Common myeloid progenitor, CD34-positive (primary cell): Measurements from ENCODE around the gene EGLN1.
"Not testable (repeated sequence)": the region's sequence is repeated elsewhere in the genome, so short reads cannot be mapped to it uniquely, and the experiment has no call there.

Experiments used
- CTCF ChIA-PET: fragments of 350-600 bp; sonication (Branson Sonifier 250); formaldehyde crosslinking; loops from one replicate; lab custom pipeline; 2021; ENCODE audit warnings: antibody characterized with exemption; lab: Charles Lee
- POLR2A ChIA-PET: fragments of 350-600 bp; sonication (Branson Sonifier 250); formaldehyde crosslinking; loops from one replicate; lab custom pipeline; 2021; ENCODE audit warnings: antibody characterized with exemption; lab: Charles Lee
- DNase-seq, 3 donors: peaks; one replicate each; pipeline versions ENCODE4 v3.0.0 to v3.0.0-alpha.2; 2013
- H3K27ac ChIP-seq, 2 experiments: 1 replicate in 1 of 2; 2 replicates in 1 of 2; pipeline ENCODE4 v1.7.0; 2013; ENCODE audit warnings: inconsistent platforms in 2 of 2, low read length in 2 of 2, mild to moderate bottlenecking in 2 of 2, low read depth in 1 of 2, moderate library complexity in 1 of 2; ENCODE audit not compliant: severe bottlenecking in 2 of 2, insufficient read depth in 1 of 2, poor library complexity in 1 of 2
- H3K27me3 ChIP-seq, 5 experiments: replicated peaks in 2 of 5; 1 replicate in 3 of 5; 2 replicates in 2 of 5; pipeline versions ENCODE4 v1.6.1 to v1.7.0; 2013; ENCODE audit warnings: low read length in 4 of 5, mild to moderate bottlenecking in 2 of 5, moderate library complexity in 2 of 5, inconsistent platforms in 1 of 5; ENCODE audit not compliant: insufficient read depth in 5 of 5, control insufficient read depth in 4 of 5
- H3K36me3 ChIP-seq, 4 experiments: 1 replicate in 2 of 4; 2 replicates in 2 of 4; pipeline versions ENCODE4 v1.6.1 to v1.7.0; 2013; ENCODE audit warnings: low read length in 3 of 4, control low read depth in 1 of 4, mild to moderate bottlenecking in 1 of 4; ENCODE audit not compliant: control insufficient read depth in 4 of 4, insufficient read depth in 4 of 4
- H3K4me1 ChIP-seq, 4 experiments: 1 replicate in 3 of 4; 2 replicates in 1 of 4; pipeline versions ENCODE4 v1.6.1 to v1.7.1; 2013; ENCODE audit warnings: low read length in 3 of 4, mild to moderate bottlenecking in 3 of 4, control low read depth in 1 of 4, inconsistent platforms in 1 of 4, moderate library complexity in 1 of 4; ENCODE audit not compliant: control insufficient read depth in 4 of 4, insufficient read depth in 4 of 4; ENCODE audit errors: control extremely low read depth in 1 of 4
- H3K4me3 ChIP-seq, 7 experiments: 1 replicate in 4 of 7; 2 replicates in 3 of 7; pipeline versions ENCODE4 v1.5.1 to v1.7.0; 2013; ENCODE audit warnings: mild to moderate bottlenecking in 7 of 7, low read length in 6 of 7, moderate library complexity in 6 of 7, inconsistent platforms in 2 of 7, low read depth in 2 of 7, control low read depth in 1 of 7; ENCODE audit not compliant: insufficient read depth in 4 of 7, control insufficient read depth in 1 of 7; ENCODE audit errors: extremely low read depth in 1 of 7
- H3K9me3 ChIP-seq, 5 experiments: 1 replicate in 4 of 5; 2 replicates in 1 of 5; pipeline versions ENCODE4 v1.6.1 to v1.7.1; 2013; ENCODE audit warnings: low read length in 4 of 5, mild to moderate bottlenecking in 2 of 5, inconsistent platforms in 1 of 5, low read depth in 1 of 5, moderate library complexity in 1 of 5; ENCODE audit not compliant: control insufficient read depth in 4 of 5, insufficient read depth in 2 of 5; ENCODE audit errors: control extremely low read depth in 1 of 5
- WGBS: methylation state at CpG from one replicate; pipeline ENCODE4 v1.1.5; 2013; ENCODE audit not compliant: insufficient coverage; 5-methylcytosine and 5-hydroxymethylcytosine counted together

The EGLN1 gene

GRCh38 chr1:231460614-231461013 lies 38.5 kb upstream of the EGLN1 start:
- POLR2A ChIA-PET = interaction anchor here (0.7 kb wide), 1 partner anchor 17 kb away, joined by 3 read pairs; no protein-coding TSS in a partner anchor
- WGBS = 0% methylated on average over 1 of the region's 2 CpGs
- H3K36me3 ChIP-seq = no peaks in the 10 kb centered on the region
- H3K4me1 ChIP-seq = peaks cover 8 to 19% (median 12%) of the 10 kb centered on the region in 4 experiments
- CTCF ChIA-PET = interaction anchor here (1.4 to 1.8 kb wide), 3 partner anchors 24 to 71 kb away, joined by 4 to 6 read pairs (median 5); no protein-coding TSS in a partner anchor
- no peak overlapping the region for H3K27ac ChIP-seq
- H3K27me3 ChIP-seq = peaks cover 6 to 73% (median 44%) of the 10 kb centered on the region in 5 experiments
- peak; percentile 97 to 99 (median 99) for DNase-seq
- no peak overlapping the region for H3K4me3 ChIP-seq
- peaks cover 3 to 44% (median 29%) of the 10 kb centered on the region in 5 experiments for H3K9me3 ChIP-seq

- H3K4me3 ChIP-seq, POLR2A ChIA-PET, DNase-seq, H3K27ac ChIP-seq, H3K36me3 ChIP-seq: not testable (repeated sequence)
- CTCF ChIA-PET = interaction anchor here (1.8 kb wide), 1 partner anchor 25 kb away, joined by 4 read pairs; no protein-coding TSS in a partner anchor
- no CpG with 5 or more reads among the region's 1 CpG for WGBS
- H3K4me1 ChIP-seq = peaks cover 8 to 19% (median 12%) of the 10 kb centered on the region in 4 experiments
- peaks cover 6 to 63% (median 38%) of the 10 kb centered on the region in 5 experiments for H3K27me3 ChIP-seq
- peaks cover 3 to 33% (median 22%) of the 10 kb centered on the region in 5 experiments for H3K9me3 ChIP-seq
These were observed 37.4 kb upstream of the EGLN1 start for GRCh38 chr1:231459438-231459837.

DNA sequence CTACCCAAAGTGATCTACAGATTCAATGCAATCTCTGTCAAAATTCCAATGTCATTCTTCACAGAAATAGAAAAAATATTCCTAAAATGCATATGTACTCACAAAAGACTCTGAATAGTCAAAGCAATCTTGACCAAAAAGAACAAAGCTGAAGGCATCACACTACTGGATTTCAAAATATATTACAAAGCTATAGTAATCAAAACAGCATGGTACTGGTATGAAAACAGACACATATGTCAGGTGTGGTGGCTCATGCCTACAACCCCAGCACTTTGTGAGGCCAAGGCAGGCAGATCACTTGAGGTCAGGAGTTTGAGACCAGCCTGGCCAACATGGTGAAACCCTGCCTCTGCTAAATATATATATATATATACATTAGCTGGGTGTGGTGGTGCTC lies 35.9 kb upstream of the EGLN1 start:
- H3K36me3 ChIP-seq, H3K4me3 ChIP-seq, POLR2A ChIA-PET, H3K27ac ChIP-seq, DNase-seq: not testable (repeated sequence)
- CTCF ChIA-PET = interaction anchor here (1.0 to 1.2 kb wide), 2 partner anchors 17 to 37 kb away, joined by 3 to 4 read pairs; no protein-coding TSS in a partner anchor
- Histone ChIP-seq H3K4me1 (peaks cover 8 to 19% (median 12%) of the 10 kb centered on the region in 4 experiments), H3K9me3 (peaks cover 5 to 24% (median 16%) of the 10 kb centered on the region in 5 experiments), H3K27me3 (peaks cover 5 to 51% (median 27%) of the 10 kb centered on the region in 5 experiments)

GRCh38 chr1:231454133-231454532 lies 32.0 kb upstream of the EGLN1 start:
- H3K27ac ChIP-seq, H3K36me3 ChIP-seq, DNase-seq, POLR2A ChIA-PET, CTCF ChIA-PET, H3K4me3 ChIP-seq, H3K4me1 ChIP-seq: not testable (repeated sequence)
- Histone ChIP-seq H3K9me3 (peaks cover 6 to 26% (median 19%) of the 10 kb centered on the region in 5 experiments), H3K27me3 (peaks cover 0 to 60% (median 14%) of the 10 kb centered on the region in 5 experiments)
- 93% methylated on average over 25 of the region's 29 CpGs for whole genome bisulfite sequencing

DNA sequence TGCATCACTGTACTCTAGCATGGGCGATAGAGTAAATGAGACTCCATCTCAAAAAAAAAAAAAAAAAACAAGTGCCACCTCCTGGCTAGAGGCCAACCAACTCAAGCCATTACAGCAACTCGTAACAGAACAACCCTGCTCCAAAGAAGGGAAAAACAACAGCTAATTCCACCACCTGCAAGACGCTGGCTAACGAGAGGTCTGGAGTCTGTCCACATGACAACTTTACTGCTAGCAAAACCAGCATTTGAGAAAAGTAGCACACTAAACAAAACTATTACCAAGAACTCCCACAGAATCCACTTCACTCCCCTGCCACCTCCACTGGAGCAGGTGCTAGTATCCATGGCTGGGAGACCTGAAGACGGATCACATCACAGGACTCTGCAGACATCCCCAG lies 24.1 kb upstream of the EGLN1 start:
- no peaks in the 10 kb centered on the region for H3K4me1 ChIP-seq
- H3K9me3 ChIP-seq = peaks cover 2 to 38% (median 12%) of the 10 kb centered on the region in 5 experiments
- DNase-seq = no peak
- no peak overlapping the region for H3K4me3 ChIP-seq
- no peaks in the 10 kb centered on the region for H3K36me3 ChIP-seq
- POLR2A ChIA-PET = interaction anchor here (0.7 kb wide), 1 partner anchor 41 kb away, joined by 10 read pairs; no protein-coding TSS in a partner anchor
- no peak overlapping the region for H3K27ac ChIP-seq
- peaks cover 0 to 61% (median 11%) of the 10 kb centered on the region in 5 experiments for H3K27me3 ChIP-seq
- 77% methylated on average over 2 of the region's 5 CpGs for WGBS
- CTCF ChIA-PET = no interaction called here

- peaks cover 0 to 59% (median 15%) of the 10 kb centered on the region in 5 experiments for H3K27me3 ChIP-seq
- no peaks in the 10 kb centered on the region for H3K4me1 ChIP-seq
- H3K27ac ChIP-seq = no peak overlapping the region
- POLR2A ChIA-PET = no interaction called here
- no peak for DNase-seq
- peaks cover 0 to 36% (median 12%) of the 10 kb centered on the region in 5 experiments for H3K9me3 ChIP-seq
- WGBS = 67% methylated on average over 1 of the region's 2 CpGs
- no peak overlapping the region for H3K4me3 ChIP-seq
- CTCF ChIA-PET = no interaction called here
- H3K36me3 ChIP-seq = no peaks in the 10 kb centered on the region
These were observed 22.0 kb upstream of the EGLN1 start for GRCh38 chr1:231444059-231444458.

DNA sequence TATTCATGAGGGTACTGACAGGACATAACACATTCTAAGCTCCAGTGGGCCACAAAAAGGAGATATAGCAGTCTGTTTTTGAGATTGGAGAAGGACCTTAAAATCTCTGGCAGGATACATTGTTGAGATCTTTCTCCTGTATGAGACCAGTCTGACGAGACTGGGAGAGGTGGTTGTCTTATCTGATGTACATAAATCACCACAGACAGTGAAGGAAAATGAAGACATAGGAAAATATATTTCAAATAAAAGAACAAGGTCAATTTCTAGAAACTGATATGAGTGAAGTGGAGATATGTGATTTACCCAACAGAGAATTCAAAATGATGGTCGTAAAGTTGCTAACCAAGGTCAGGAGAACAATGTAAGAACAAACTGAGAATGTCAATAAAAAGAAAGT lies 21.3 kb upstream of the EGLN1 start:
- H3K27ac ChIP-seq = no peak overlapping the region
- no peak overlapping the region for H3K4me3 ChIP-seq
- H3K27me3 ChIP-seq = peaks cover 0 to 62% (median 12%) of the 10 kb centered on the region in 5 experiments
- ChIA-PET POLR2A (no interaction called here), CTCF (no interaction called here)
- no CpG with 5 or more reads among the region's 2 CpGs for WGBS
- no peaks in the 10 kb centered on the region for H3K36me3 ChIP-seq
- H3K9me3 ChIP-seq = peaks cover 0 to 34% (median 11%) of the 10 kb centered on the region in 5 experiments
- H3K4me1 ChIP-seq = no peaks in the 10 kb centered on the region
- no peak for DNase-seq
